MCF 10A (cell line): ENCODE data around the gene ADCY5. TPM values are rescaled to one million over a fixed set of nuclear protein-coding genes. Genes with fewer than 3 reads are reported as not detected.

Experiments
- BruUV-seq: library from RNA; stranded (reverse); fragments of 400-500 nt; replicated peaks from 2 replicates; lab custom pipeline; 2021; lab: Mats Ljungman, UMichigan
- CTCF ChIA-PET: fragments of 300-600 bp; sonication (Branson Sonifier 250); formaldehyde crosslinking; extraction: SDS; loops from one replicate; lab custom pipeline; 2021; ENCODE audit warnings: antibody characterized with exemption, inconsistent platforms; lab: Yijun Ruan, JAX
- POLR2A ChIA-PET: fragments of 300-600, 350-650 bp; sonication (Branson Sonifier 250); formaldehyde crosslinking; extraction: SDS; loops from one replicate; lab custom pipeline; 2020; ENCODE audit warnings: antibody characterized with exemption, inconsistent platforms; lab: Yijun Ruan, JAX
- DNase-seq: peaks from one replicate; pipeline ENCODE4 v3.0.0-alpha.2; 2018; ENCODE audit not compliant: unreplicated experiment
- H3K27ac Mint-ChIP-seq: one replicate; pipeline ENCODE4 v1.8.0; 2022; ENCODE audit warnings: mild to moderate bottlenecking, low read depth, mixed read lengths; ENCODE audit not compliant: unreplicated experiment
- H3K27me3 Mint-ChIP-seq: one replicate; pipeline ENCODE4 v1.8.0; 2022; ENCODE audit warnings: mixed read lengths; ENCODE audit not compliant: insufficient read depth, unreplicated experiment
- H3K36me3 Mint-ChIP-seq: one replicate; pipeline ENCODE4 v1.8.0; 2022; ENCODE audit warnings: mild to moderate bottlenecking, moderate library complexity, mixed read lengths; ENCODE audit not compliant: insufficient read depth, unreplicated experiment
- H3K4me1 Mint-ChIP-seq: one replicate; pipeline ENCODE4 v1.8.0; 2022; ENCODE audit warnings: mixed read lengths; ENCODE audit not compliant: insufficient read depth, unreplicated experiment
- H3K4me3 Mint-ChIP-seq: one replicate; pipeline ENCODE4 v1.8.0; 2022; ENCODE audit warnings: mild to moderate bottlenecking, moderate library complexity, mixed read lengths; ENCODE audit not compliant: unreplicated experiment
- H3K9me3 Mint-ChIP-seq: one replicate; pipeline ENCODE4 v1.8.0; 2022; ENCODE audit warnings: mixed read lengths; ENCODE audit not compliant: unreplicated experiment
- CTCF ChIP-seq: fragments of 200-600 bp; IDR thresholded peaks from one replicate; pipeline ENCODE4 v1.8.0; 2022; ENCODE audit warnings: antibody characterized with exemption, mild to moderate bottlenecking; ENCODE audit not compliant: unreplicated experiment
- intact Hi-C: fragments of 100-400 bp; cut with micrococcal nuclease; formaldehyde crosslinking; loops from 2 replicates; pipeline ENCODE4 v1.14.1; 2022
- total RNA-seq: library from RNA; stranded (reverse); gene quantifications from 2 replicates; pipeline ENCODE4 v1.2.3, GENCODE V29; 2022

Gene ADCY5
- total RNA-seq, 1 experiment from 2014 or later, result not detected

- CTCF ChIA-PET, result interaction anchor here (1.2 kb wide), 1 partner anchor 20 kb away, joined by 5 read pairs; no protein-coding TSS in a partner anchor
- no peak for DNase-seq
Measured at GRCh38 chr3:123349566-123350435, 99.1 kb downstream of the ADCY5 start.

GRCh38 chr3:123349201-123349535, 99.7 kb downstream of the ADCY5 start:
- H3K4me3 Mint-ChIP-seq, result no peak overlapping the region
- no peak for DNase-seq
- H3K4me1 Mint-ChIP-seq, result peaks cover 9% of the 10 kb centered on the region
- peaks cover 5% of the 10 kb centered on the region for H3K9me3 Mint-ChIP-seq
- no peaks in the 10 kb centered on the region for H3K36me3 Mint-ChIP-seq
- no peak overlapping the region for H3K27ac Mint-ChIP-seq
- TF ChIP-seq CTCF, result no peak
- ChIA-PET POLR2A (no interaction called here), CTCF (no interaction called here)
- H3K27me3 Mint-ChIP-seq, result peaks cover 54% of the 10 kb centered on the region
- intact Hi-C loops, result no loop called here
- BruUV-seq, result no TSS peak

More at GRCh38 chr3:123349566-123350435, 99.1 kb downstream of the ADCY5 start:
- intact Hi-C loops, result no loop called here
- TF ChIP-seq CTCF, result no peak
- Mint-ChIP-seq H3K4me1 (peaks cover 9% of the 10 kb centered on the region), H3K4me3 (no peak overlapping the region), H3K27me3 (peaks cover 60% of the 10 kb centered on the region), H3K27ac (no peak overlapping the region), H3K9me3 (peaks cover 12% of the 10 kb centered on the region), H3K36me3 (no peaks in the 10 kb centered on the region)
- BruUV-seq, result no TSS peak
- POLR2A ChIA-PET, result no interaction called here

- no peak for TF ChIP-seq CTCF
- H3K4me1 Mint-ChIP-seq, result peaks cover 9% of the 10 kb centered on the region
- ChIA-PET CTCF (no interaction called here), POLR2A (no interaction called here)
- H3K27ac Mint-ChIP-seq, result no peak overlapping the region
- H3K27me3 Mint-ChIP-seq, result peaks cover 48% of the 10 kb centered on the region
- no TSS peak for BruUV-seq
- intact Hi-C loops, result no loop called here
- H3K9me3 Mint-ChIP-seq, result peaks cover under 1% of the 10 kb centered on the region
- H3K4me3 Mint-ChIP-seq, result no peak overlapping the region
- no peak for DNase-seq
- no peaks in the 10 kb centered on the region for H3K36me3 Mint-ChIP-seq
Measured at GRCh38 chr3:123348471-123349200, 100.3 kb downstream of the ADCY5 start.

GRCh38 chr3:123347691-123348264, 101.1 kb downstream of the ADCY5 start:
- DNase-seq, result no peak
- POLR2A ChIA-PET, result no interaction called here
- CTCF ChIA-PET, result interaction anchor here (0.7 to 1.2 kb wide), 3 partner anchors 16 to 138 kb away, joined by 3 read pairs; no protein-coding TSS in a partner anchor
- Mint-ChIP-seq H3K4me3 (no peak overlapping the region), H3K27me3 (peaks cover 41% of the 10 kb centered on the region), H3K27ac (no peak overlapping the region), H3K9me3 (no peaks in the 10 kb centered on the region), H3K4me1 (peaks cover 9% of the 10 kb centered on the region), H3K36me3 (no peaks in the 10 kb centered on the region)
- intact Hi-C loops, result no loop called here
- TF ChIP-seq CTCF, result no peak
- no TSS peak for BruUV-seq
